IMR-90 (cell line): ENCODE results near the gene PLD3. TPM values are rescaled to one million over a fixed set of nuclear protein-coding genes. Genes with fewer than 3 reads are reported as not detected.

Source experiments
- ATAC-seq: fragments of 200-7000 bp; cut with Tn5 transposase; 2 replicates; pipeline ENCODE4 v1.9.1; 2020; ENCODE audit warnings: low read depth, mild to moderate bottlenecking, moderate library complexity
- BruUV-seq: library from RNA; stranded (reverse); fragments of 400-500 nt; replicated peaks from 2 replicates; lab custom pipeline; 2021; lab: Mats Ljungman, UMichigan
- CTCF ChIA-PET: fragments of 300-600 bp; formaldehyde crosslinking; extraction: SDS; loops from one replicate; lab custom pipeline; 2021; ENCODE audit warnings: antibody characterized with exemption; lab: Yijun Ruan, JAX
- POLR2A ChIA-PET: fragments of 300-600 bp; sonication (Branson Sonifier 250); formaldehyde crosslinking; loops from one replicate; lab custom pipeline; 2022; ENCODE audit warnings: antibody characterized with exemption; ENCODE audit not compliant: unreplicated experiment; lab: Charles Lee
- DNase-seq: peaks from one replicate; pipeline ENCODE4 v3.0.0; 2013
- H2AFZ ChIP-seq: replicated peaks from 2 replicates; pipeline ENCODE3; 2013; ENCODE audit warnings: low read length, mild to moderate bottlenecking; ENCODE audit not compliant: poor library complexity
- H2AK5ac ChIP-seq: 2 replicates; pipeline ENCODE4 v1.6.1; 2013; ENCODE audit warnings: low read depth, low read length, inconsistent platforms
- H2AK9ac ChIP-seq: replicated peaks from 2 replicates; pipeline ENCODE3; 2013; ENCODE audit warnings: mild to moderate bottlenecking, low read depth, low read length, moderate library complexity; ENCODE audit not compliant: poor library complexity
- H2BK120ac ChIP-seq: 2 replicates; pipeline ENCODE4 v1.6.1; 2013; ENCODE audit warnings: low read depth, low read length, inconsistent platforms
- H2BK15ac ChIP-seq: 3 replicates; pipeline ENCODE4 v1.6.1; 2013; ENCODE audit warnings: low read depth, low read length, inconsistent platforms
- H2BK20ac ChIP-seq: 2 replicates; pipeline ENCODE4 v1.6.1; 2013; ENCODE audit warnings: low read depth, mild to moderate bottlenecking, inconsistent platforms, low read length, moderate library complexity
- H2BK5ac ChIP-seq: 2 replicates; pipeline ENCODE4 v1.6.1; 2013; ENCODE audit warnings: mild to moderate bottlenecking, low read depth, low read length, inconsistent platforms; ENCODE audit not compliant: poor library complexity, severe bottlenecking
- H3K14ac ChIP-seq: replicated peaks from 2 replicates; pipeline ENCODE4 v1.6.1; 2013; ENCODE audit warnings: low read depth, low read length, inconsistent platforms
- H3K18ac ChIP-seq: 2 replicates; pipeline ENCODE4 v1.6.1; 2013; ENCODE audit warnings: low read depth, low read length, control low read depth
- H3K23ac ChIP-seq: 2 replicates; pipeline ENCODE4 v1.6.1; 2013; ENCODE audit warnings: low read depth, low read length, inconsistent platforms
- H3K27ac ChIP-seq: 2 replicates; pipeline ENCODE4 v1.5.1; 2013; ENCODE audit warnings: mild to moderate bottlenecking, control low read depth, low read length; ENCODE audit not compliant: insufficient read depth
- H3K27me3 ChIP-seq: 2 replicates; pipeline ENCODE4 v1.6.1; 2013; ENCODE audit warnings: low read length; ENCODE audit not compliant: control insufficient read depth, insufficient read depth
- H3K36me3 ChIP-seq: 2 replicates; pipeline ENCODE4 v1.6.1; 2013; ENCODE audit warnings: low read length, mixed read lengths; ENCODE audit not compliant: control insufficient read depth, insufficient read depth
- H3K4ac ChIP-seq: 2 replicates; pipeline ENCODE4 v1.6.1; 2013; ENCODE audit warnings: low read depth, low read length, inconsistent platforms
- H3K4me1 ChIP-seq: 2 replicates; pipeline ENCODE4 v1.6.1; 2013; ENCODE audit warnings: low read length, mixed read lengths; ENCODE audit not compliant: control insufficient read depth, insufficient read depth
- H3K4me2 ChIP-seq: 2 replicates; pipeline ENCODE4 v1.6.1; 2013; ENCODE audit warnings: low read depth, mild to moderate bottlenecking, control low read depth, low read length, moderate library complexity
- H3K4me3 ChIP-seq: 2 replicates; pipeline ENCODE4 v1.5.1; 2013; ENCODE audit warnings: low read depth, mild to moderate bottlenecking, control low read depth, low read length, moderate library complexity; ENCODE audit not compliant: insufficient read depth
- H3K56ac ChIP-seq: 2 replicates; pipeline ENCODE4 v1.6.1; 2013; ENCODE audit warnings: low read length, inconsistent platforms; ENCODE audit not compliant: insufficient read depth; ENCODE audit errors: extremely low read depth
- H3K79me1 ChIP-seq, 2 experiments: 2 replicates each; pipeline ENCODE4 v1.6.1; 2013; ENCODE audit warnings: low read length in 2 of 2, inconsistent platforms in 1 of 2, low read depth in 1 of 2
- H3K9ac ChIP-seq: 2 replicates; pipeline ENCODE4 v1.6.1; 2013; ENCODE audit warnings: low read depth, low read length, control low read depth
- H3K9me1 ChIP-seq: 2 replicates; pipeline ENCODE4 v1.6.1; 2013; ENCODE audit warnings: low read length, inconsistent platforms; ENCODE audit not compliant: insufficient read depth
- H3K9me3 ChIP-seq: 2 replicates; pipeline ENCODE4 v1.6.1; 2013; ENCODE audit warnings: low read length; ENCODE audit not compliant: control insufficient read depth, insufficient read depth
- H4K20me1 ChIP-seq: 2 replicates; pipeline ENCODE4 v1.6.1; 2013; ENCODE audit warnings: low read length, inconsistent platforms; ENCODE audit not compliant: insufficient read depth
- H4K5ac ChIP-seq: 2 replicates; pipeline ENCODE4 v1.6.1; 2013; ENCODE audit warnings: mild to moderate bottlenecking, low read depth, low read length, control low read depth
- H4K8ac ChIP-seq, 2 experiments: 2 replicates each; pipeline ENCODE4 v1.6.1; 2013; ENCODE audit warnings: low read depth in 2 of 2, low read length in 2 of 2, control low read depth in 1 of 2, inconsistent platforms in 1 of 2
- H4K91ac ChIP-seq: 2 replicates; pipeline ENCODE4 v1.6.1; 2013; ENCODE audit warnings: low read depth, low read length, inconsistent platforms; ENCODE audit not compliant: insufficient read depth
- BHLHE40 ChIP-seq: fragments of 150-350 bp; IDR thresholded peaks from 2 replicates; pipeline ENCODE4 v1.6.1; 2016; ENCODE audit warnings: mild to moderate bottlenecking, low read depth, low read length
- CEBPB ChIP-seq: IDR thresholded peaks from 2 replicates; pipeline ENCODE4 v1.6.1; 2012; ENCODE audit warnings: low read depth, low read length, improper control_type of control experiment
- CHD1 ChIP-seq: IDR thresholded peaks from 2 replicates; pipeline ENCODE4 v1.6.1; 2012; ENCODE audit warnings: low read depth, low read length, improper control_type of control experiment
- CTCF ChIP-seq: conservative IDR thresholded peaks from 2 replicates; pipeline ENCODE4 v1.5.1; 2012; ENCODE audit warnings: mild to moderate bottlenecking, low read depth, low read length, improper control_type of control experiment
- FOS ChIP-seq: fragments of 150-350 bp; IDR thresholded peaks from 2 replicates; pipeline ENCODE4 v1.6.1; 2016; ENCODE audit warnings: low read depth, low read length
- MAFK ChIP-seq: IDR thresholded peaks from 2 replicates; pipeline ENCODE4 v1.6.1; 2012; ENCODE audit warnings: low read depth, low read length, improper control_type of control experiment
- MAZ ChIP-seq: IDR thresholded peaks from 2 replicates; pipeline ENCODE4 v1.6.1; 2012; ENCODE audit warnings: low read depth, mild to moderate bottlenecking, low read length, improper control_type of control experiment, moderate library complexity, borderline replicate concordance
- MXI1 ChIP-seq: IDR thresholded peaks from 2 replicates; pipeline ENCODE4 v1.6.1; 2012; ENCODE audit warnings: low read depth, mild to moderate bottlenecking, low read length, moderate library complexity, borderline replicate concordance
- NFE2L2 ChIP-seq: fragments of 150-350 bp; IDR thresholded peaks from 2 replicates; pipeline ENCODE4 v1.6.1; 2016; ENCODE audit warnings: low read depth, mild to moderate bottlenecking, low read length
- POLR2A ChIP-seq: IDR thresholded peaks from 2 replicates; pipeline ENCODE4 v1.6.1; 2012; ENCODE audit warnings: mild to moderate bottlenecking, low read depth, low read length
- RAD21 ChIP-seq: IDR thresholded peaks from 2 replicates; pipeline ENCODE4 v1.6.1; 2012; ENCODE audit warnings: low read length, improper control_type of control experiment
- RCOR1 ChIP-seq: IDR thresholded peaks from 2 replicates; pipeline ENCODE4 v1.6.1; 2012; ENCODE audit warnings: mild to moderate bottlenecking, low read length, improper control_type of control experiment; ENCODE audit not compliant: insufficient replicate concordance
- RFX5 ChIP-seq: IDR thresholded peaks from 2 replicates; pipeline ENCODE4 v1.8.0; 2012; ENCODE audit warnings: low read depth, mild to moderate bottlenecking, low read length, moderate library complexity
- SMC3 ChIP-seq: fragments of 150-350 bp; IDR thresholded peaks from 2 replicates; pipeline ENCODE4 v1.6.1; 2016; ENCODE audit warnings: low read depth, mild to moderate bottlenecking, antibody characterized with exemption, low read length, moderate library complexity
- USF2 ChIP-seq: fragments of 150-350 bp; IDR thresholded peaks from 2 replicates; pipeline ENCODE4 v1.6.1; 2017; ENCODE audit warnings: mild to moderate bottlenecking, antibody characterized with exemption, low read length, low read depth
- WGBS, 2 experiments: methylation state at CpG; one replicate each; pipeline versions ENCODE4 v1.1.5 to v1.1.7; 2013; ENCODE audit warnings: missing lambda C conversion rate in 2 of 2; ENCODE audit not compliant: insufficient read length in 1 of 2; ENCODE audit errors: extremely low coverage in 2 of 2; 5-methylcytosine and 5-hydroxymethylcytosine counted together
- dilution Hi-C: fragments of 300-500 bp; cut with HindIII; formaldehyde crosslinking; loops from one replicate; pipeline ENCODE4 v1.14.3; 2018; ENCODE audit warnings: low sequenced_read_pairs; ENCODE audit not compliant: unreplicated experiment
- in situ Hi-C: fragments of 300-500 bp; cut with MboI; formaldehyde crosslinking; loops from 3 replicates; pipeline ENCODE4 v1.14.3; 2019; ENCODE audit warnings: low sequenced_read_pairs, inconsistent platforms, mixed read lengths
- intact Hi-C: fragments of 100-400 bp; cut with micrococcal nuclease; formaldehyde crosslinking; loops from 2 replicates; pipeline ENCODE4 v1.10.0; 2022
- polyA plus RNA-seq, 3 experiments: library from polyadenylated mRNA; depleted of rRNA; stranded (reverse); fragments of >200 nt; gene quantifications; 2 replicates each; pipeline ENCODE4 v1.2.3, GENCODE V29; 2012; ENCODE audit warnings: low replicate concordance in 1 of 3
- total RNA-seq: library from RNA; depleted of rRNA; stranded (reverse); fragments of >200 nt; gene quantifications from 2 replicates; pipeline ENCODE4 v1.2.3, GENCODE V29; 2012

PLD3 gene
- total and polyA plus RNA-seq, 2 of the 4 experiments (the other 2 are of a cell fraction): 117 to 665 TPM

- TF ChIP-seq USF2: no peak
These were observed 44.7 kb upstream of the PLD3 start (continued) for GRCh38 chr19:40303765-40304164.

- DNase-seq: no peak
- no TSS peak for BruUV-seq
- H3K27ac ChIP-seq: no peak overlapping the region
- POLR2A ChIA-PET: no interaction called here
- CTCF ChIA-PET: no interaction called here
- no peak overlapping the region for H4K91ac ChIP-seq
- ATAC-seq: no peak
- H2AK9ac ChIP-seq: no peak overlapping the region
- no peaks in the 10 kb centered on the region for H3K79me1 ChIP-seq
- no peaks in the 10 kb centered on the region for H3K4me1 ChIP-seq
- H3K36me3 ChIP-seq: no peaks in the 10 kb centered on the region
- no peak overlapping the region for H3K4me3 ChIP-seq
- no peak overlapping the region for H2BK120ac ChIP-seq
- dilution Hi-C loops (no loop called here), in situ Hi-C loops (loop anchor here (10.0 to 25.0 kb wide), 2 partner anchors 208 to 300 kb away; partner anchors contain the start of gene LTBP4), intact Hi-C loops (loop anchor here (10.0 kb wide), 1 partner anchor 120 kb away; the partner anchor contains the start of gene SERTAD1)
- no peak overlapping the region for H2AFZ ChIP-seq
- no peak overlapping the region for H2BK5ac ChIP-seq
- no peaks in the 10 kb centered on the region for H3K9me1 ChIP-seq
- no peak overlapping the region for H2BK20ac ChIP-seq
- no peak overlapping the region for H4K8ac ChIP-seq
- H3K27me3 ChIP-seq: no peaks in the 10 kb centered on the region
- no peak overlapping the region for H3K4ac ChIP-seq
- H3K18ac ChIP-seq: no peak overlapping the region
- no peak overlapping the region for H4K5ac ChIP-seq
- no peaks in the 10 kb centered on the region for H4K20me1 ChIP-seq
- no CpG with 5 or more reads among the region's 4 CpGs for WGBS, 2 experiments
- H3K4me2 ChIP-seq: no peak overlapping the region
- no peak overlapping the region for H2BK15ac ChIP-seq
- no peak overlapping the region for H3K9ac ChIP-seq
- H3K9me3 ChIP-seq: no peaks in the 10 kb centered on the region
- H3K14ac ChIP-seq: no peak overlapping the region
- H2AK5ac ChIP-seq: no peak overlapping the region
- no peak overlapping the region for H3K23ac ChIP-seq
- no peak overlapping the region for H3K56ac ChIP-seq
- TF ChIP-seq MXI1 (no peak), RAD21 (no peak), BHLHE40 (no peak), FOS (no peak), MAFK (no peak), RFX5 (no peak), CEBPB (no peak), POLR2A (no peak), MAZ (no peak), CTCF (no peak), CHD1 (no peak), NFE2L2 (no peak), RCOR1 (no peak), USF2 (no peak), SMC3 (no peak)
These were observed 44.2 kb upstream of the PLD3 start for GRCh38 chr19:40304306-40304705.
